ENCODE measurements around the gene TMEM52B.

TMEM52B gene

GRCh38 chr12:10178821-10179220 lies at the start of gene TMEM52B:
TMEM52B (plus strand) TSS chr12:10179032; CDS start chr12:10179575, 543 bp downstream.
- DNase-seq (ENCODE audit: low read depth in 2 of 2), result no peak

GRCh38 chr12:10130042-10130441 lies 48.8 kb upstream of the TMEM52B start, which contains the start of gene CLEC7A:
CLEC7A (minus strand) TSS chr12:10130199; CDS start chr12:10130082, 117 bp downstream.
- DNase-seq (ENCODE audit: low read depth in 2 of 2), result no peak

GRCh38 chr12:10131111-10131690 lies 47.6 kb upstream of the TMEM52B start:
- no peak for DNase-seq (ENCODE audit: low read depth in 2 of 2)

GRCh38 chr12:10132850-10133370 lies 45.9 kb upstream of the TMEM52B start:
- DNase-seq (ENCODE audit: low read depth in 2 of 2), result no peak

GRCh38 chr12:10135126-10135525 lies 43.7 kb upstream of the TMEM52B start:
- DNase-seq (ENCODE audit: low read depth in 2 of 2), result no peak

GRCh38 chr12:10136637-10137205 lies 42.1 kb upstream of the TMEM52B start:
- DNase-seq (ENCODE audit: low read depth in 2 of 2), result no peak

- DNase-seq (ENCODE audit: low read depth in 2 of 2), result peak; percentile 10 to 34
Observed at GRCh38 chr12:10140001-10140400, 38.8 kb upstream of the TMEM52B start.

GRCh38 chr12:10142976-10143589 lies 35.7 kb upstream of the TMEM52B start:
- no peak for DNase-seq (ENCODE audit: low read depth in 2 of 2)

- DNase-seq (ENCODE audit: low read depth in 2 of 2), result no peak
Observed at GRCh38 chr12:10147714-10148403, 31.0 kb upstream of the TMEM52B start.

- DNase-seq (ENCODE audit: low read depth in 2 of 2), result no peak
Observed at GRCh38 chr12:10151621-10152020, 27.2 kb upstream of the TMEM52B start.

- peak; percentile 32 to 53 for DNase-seq (ENCODE audit: low read depth in 2 of 2)
Observed at GRCh38 chr12:10153271-10154144, 25.3 kb upstream of the TMEM52B start.

- no peak for DNase-seq (ENCODE audit: low read depth in 2 of 2)
Observed at GRCh38 chr12:10154145-10154496, 24.7 kb upstream of the TMEM52B start.

GRCh38 chr12:10155966-10156365 lies 22.9 kb upstream of the TMEM52B start:
- DNase-seq (ENCODE audit: low read depth in 2 of 2), result no peak

GRCh38 chr12:10158406-10158805 lies 20.4 kb upstream of the TMEM52B start:
- DNase-seq (ENCODE audit: low read depth in 2 of 2), result no peak

GRCh38 chr12:10159280-10159679 lies 19.6 kb upstream of the TMEM52B start:
- DNase-seq (ENCODE audit: low read depth in 2 of 2), result no peak

GRCh38 chr12:10160617-10161385 lies 18.0 kb upstream of the TMEM52B start:
- no peak for DNase-seq (ENCODE audit: low read depth in 2 of 2)

- DNase-seq (ENCODE audit: low read depth in 2 of 2), result no peak
Observed at GRCh38 chr12:10163084-10163483, 15.7 kb upstream of the TMEM52B start.

GRCh38 chr12:10165421-10165820 lies 13.4 kb upstream of the TMEM52B start:
- no peak for DNase-seq (ENCODE audit: low read depth in 2 of 2)

GRCh38 chr12:10167599-10167998 lies 11.2 kb upstream of the TMEM52B start:
- no peak for DNase-seq (ENCODE audit: low read depth in 2 of 2)

GRCh38 chr12:10169104-10169503 lies 9.7 kb upstream of the TMEM52B start:
- no peak for DNase-seq (ENCODE audit: low read depth in 2 of 2)

GRCh38 chr12:10170216-10170615 lies 8.6 kb upstream of the TMEM52B start:
- DNase-seq (ENCODE audit: low read depth in 2 of 2), result no peak
